Frontal cortex (tissue), 4 donors: Measurements from ENCODE around the gene CBX4. TPM values are rescaled to one million over a fixed set of nuclear protein-coding genes. Genes with fewer than 3 reads are reported as not detected.

Experiments used
- DNase-seq, 2 donors: peaks; one replicate each; pipeline ENCODE4 v3.0.0; 2012; ENCODE audit warnings: low spot score in 2 of 2
- FAIRE-seq: peaks from 2 replicates; lab custom pipeline; 2012; peaks lifted over from hg19 to GRCh38; lab: Jason Lieb, UNC
- total RNA-seq: library from RNA; depleted of rRNA; stranded (reverse); fragments of >200 nt; gene quantifications from one replicate; pipeline ENCODE4 v1.2.3, GENCODE V29; 2014
- donor health status: control.
- donor health status: control.
- donor health status: control.

Gene CBX4
- total RNA-seq, 1 donor from 2014 or later, result 18.3 TPM

DNA sequence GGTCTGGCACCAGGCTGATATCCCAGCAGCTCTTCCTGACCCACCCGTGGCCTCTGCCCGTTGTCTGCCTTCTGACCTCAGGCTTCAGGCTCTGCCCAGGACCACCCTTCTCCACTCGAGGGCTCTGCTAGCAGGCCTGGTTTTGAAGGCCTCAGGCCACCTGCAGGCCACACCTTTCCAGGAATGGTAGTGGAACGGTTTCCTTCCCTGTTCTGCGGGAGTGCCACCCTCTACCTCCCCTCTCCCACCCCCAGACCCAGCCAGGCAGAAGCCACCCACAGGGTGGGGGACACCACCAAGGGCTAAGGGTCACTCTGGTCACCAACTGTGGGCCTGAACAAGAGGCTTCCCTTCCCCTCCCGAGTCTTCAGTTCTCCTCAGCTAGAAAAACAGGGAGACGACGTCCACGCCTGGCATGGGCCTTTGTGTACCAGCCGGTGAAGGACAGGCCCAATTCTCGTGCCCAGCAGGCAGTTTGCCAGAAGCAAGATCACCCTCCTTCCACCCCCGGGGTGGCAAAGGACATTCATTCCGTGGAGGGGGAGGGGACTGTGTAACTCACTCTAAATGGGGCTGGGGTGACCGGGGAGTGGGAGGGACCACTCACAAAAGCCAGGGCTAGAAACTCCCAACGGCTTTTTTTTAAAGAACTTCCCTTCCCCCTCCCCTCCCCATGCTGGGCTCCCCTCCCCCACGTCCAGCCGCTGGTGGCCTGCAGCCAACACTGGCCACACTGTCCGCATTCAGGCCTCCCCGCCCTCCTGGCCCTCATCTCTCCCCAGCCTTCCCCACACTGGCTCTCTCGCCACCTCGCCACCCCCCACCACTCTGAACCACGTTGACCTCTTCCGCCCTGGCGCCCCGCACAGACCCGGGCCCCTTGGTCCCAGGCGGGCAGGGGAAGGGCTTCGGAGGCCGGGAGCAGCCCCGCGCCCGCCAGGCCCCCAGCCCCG is 7.7 kb downstream of the CBX4 start:
- FAIRE-seq (no peak), DNase-seq (peak; percentile 83 to 91)

DNA sequence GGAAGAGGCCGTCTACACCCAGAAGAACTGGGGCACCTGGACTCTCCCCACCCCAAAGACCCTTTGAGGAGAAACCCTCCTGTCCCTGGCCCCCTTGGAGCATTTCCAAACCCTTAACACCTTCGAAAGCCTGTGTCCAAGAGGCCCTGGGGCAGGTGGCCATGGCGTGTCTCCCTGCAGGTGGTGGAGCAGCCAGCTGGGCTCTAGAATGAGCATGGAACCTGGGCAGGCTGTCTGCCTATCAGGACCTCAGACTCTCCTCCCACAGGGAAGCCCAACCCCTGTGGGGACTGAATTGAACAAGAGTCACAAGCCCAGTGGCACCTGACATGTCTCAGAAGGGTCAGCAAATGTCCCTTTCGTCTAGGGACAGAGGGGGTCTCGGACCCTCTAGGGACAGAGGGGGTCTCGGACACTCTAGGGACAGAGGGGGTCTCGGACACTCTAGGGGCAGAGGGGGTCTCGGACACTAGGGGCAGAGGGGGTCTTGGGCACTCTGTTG is 8.4 kb downstream of the CBX4 start:
- no peak for FAIRE-seq
- DNase-seq, result no peak

DNA sequence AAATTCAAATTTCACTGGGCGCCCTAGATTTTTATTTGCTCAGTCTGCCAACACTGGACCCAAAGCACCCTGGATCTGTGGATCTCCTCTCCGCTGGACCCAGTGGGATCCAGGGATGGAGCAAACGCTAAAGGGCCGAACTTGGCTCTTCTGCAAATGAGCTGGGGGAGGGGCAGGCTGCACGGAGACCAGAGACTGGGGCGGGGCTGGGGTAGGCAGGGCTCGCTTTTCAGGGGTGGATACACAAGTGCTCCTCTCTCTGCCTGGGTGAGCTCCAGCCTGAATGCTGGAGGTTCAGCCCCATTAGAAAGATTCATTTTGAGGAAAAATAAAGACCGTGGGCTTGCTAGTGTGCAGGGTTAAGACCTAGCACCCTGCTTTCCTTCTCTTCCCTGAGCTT is 8.9 kb downstream of the CBX4 start:
- FAIRE-seq (no peak), DNase-seq (no peak)

DNA sequence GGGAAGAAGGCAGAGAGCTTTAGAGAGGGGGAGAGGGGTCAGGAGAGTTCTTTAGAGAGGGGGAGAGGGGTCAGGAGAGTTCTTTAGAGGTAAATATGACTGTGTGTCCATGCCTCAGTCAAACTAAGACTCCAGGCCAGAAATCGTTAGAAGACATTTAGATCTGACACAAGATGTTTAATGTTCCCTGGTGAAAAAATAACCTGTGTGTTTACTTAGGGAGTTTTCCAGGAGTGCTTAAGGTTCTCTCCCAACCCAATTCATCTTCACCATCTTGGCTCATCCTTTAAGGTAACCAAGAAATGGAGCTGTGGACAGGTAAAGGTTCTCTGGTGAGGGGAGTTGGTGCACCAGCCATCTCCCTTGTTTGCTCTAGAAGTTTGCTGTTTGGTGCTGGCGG is 9.8 kb downstream of the CBX4 start:
- no peak for DNase-seq
- FAIRE-seq, result no peak

DNA sequence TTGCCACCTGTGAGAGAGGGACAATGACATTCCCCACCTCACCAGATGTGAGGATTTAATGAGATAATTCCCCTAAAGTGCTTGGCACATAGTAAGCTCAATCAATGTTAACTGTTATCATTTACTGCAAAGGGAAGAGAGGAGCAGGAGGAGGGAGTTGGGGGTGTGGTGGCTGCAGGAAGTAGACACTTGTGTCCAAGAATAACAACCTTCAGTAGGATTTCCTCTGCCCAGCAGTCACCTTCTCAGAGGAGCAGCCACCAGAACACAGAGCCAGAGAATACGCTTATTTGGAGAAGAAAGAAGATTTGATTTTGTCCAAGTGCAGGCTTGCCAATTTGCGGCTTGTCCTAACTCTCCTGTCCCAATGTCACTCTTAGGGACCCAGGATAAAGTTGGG is 10.2 kb downstream of the CBX4 start:
- FAIRE-seq (no peak), DNase-seq (no peak)

DNA sequence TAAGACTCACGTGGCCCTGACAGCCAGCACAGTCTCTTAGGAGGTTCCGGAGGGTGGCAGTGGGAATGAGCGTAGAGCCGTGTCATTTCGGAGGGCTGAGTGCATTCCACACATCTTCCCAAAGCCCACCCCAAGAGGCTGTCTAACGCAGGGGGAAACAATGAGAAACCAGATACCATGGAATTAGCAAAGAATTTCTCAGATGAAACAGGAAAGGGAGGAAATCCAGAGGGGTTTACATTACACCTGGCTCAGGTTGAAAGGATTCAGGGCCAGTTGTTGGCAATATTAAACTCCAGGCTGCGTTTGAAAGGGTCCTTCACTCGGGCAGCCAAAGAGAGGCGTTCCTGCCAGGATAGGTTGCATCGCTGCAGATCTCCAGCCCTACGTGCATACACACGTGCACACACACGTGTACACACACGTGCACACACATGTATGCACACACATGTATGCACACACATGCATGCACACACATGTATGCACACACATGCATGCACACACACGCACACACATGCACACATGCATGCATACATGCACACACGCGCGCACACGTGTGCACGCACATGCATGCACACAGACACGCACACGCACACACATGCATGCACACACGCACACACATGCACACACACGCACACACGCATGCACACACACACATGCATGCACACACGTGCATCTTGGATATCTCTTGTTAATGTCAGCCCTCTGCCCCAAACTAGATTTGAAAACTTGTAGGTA is 12.2 kb downstream of the CBX4 start:
- FAIRE-seq (no peak), DNase-seq (no peak)

DNA sequence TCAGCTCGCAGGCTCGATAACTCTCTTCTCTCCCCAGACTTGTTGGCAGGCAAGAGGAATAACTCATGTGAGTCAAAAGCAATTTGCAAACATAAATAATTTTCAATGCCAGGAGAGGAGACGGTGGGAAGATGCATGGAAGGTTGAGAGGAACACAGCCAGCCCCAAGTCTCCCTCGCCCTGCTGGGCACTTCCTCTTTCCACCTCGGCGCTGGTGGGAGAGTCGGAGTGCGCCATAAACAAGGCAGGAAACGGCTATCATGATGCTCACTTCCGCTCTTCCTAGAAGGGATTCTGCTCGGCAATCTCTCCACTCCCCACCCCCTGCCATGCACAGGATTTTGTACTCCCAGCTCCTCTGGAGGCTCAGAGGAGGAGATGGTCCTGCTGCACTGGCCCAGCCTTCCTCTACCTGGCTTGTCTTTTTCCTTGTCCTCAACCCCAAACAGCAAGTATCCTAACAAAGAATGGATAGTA is 13.0 kb downstream of the CBX4 start:
- FAIRE-seq, result no peak
- DNase-seq, result no peak

DNA sequence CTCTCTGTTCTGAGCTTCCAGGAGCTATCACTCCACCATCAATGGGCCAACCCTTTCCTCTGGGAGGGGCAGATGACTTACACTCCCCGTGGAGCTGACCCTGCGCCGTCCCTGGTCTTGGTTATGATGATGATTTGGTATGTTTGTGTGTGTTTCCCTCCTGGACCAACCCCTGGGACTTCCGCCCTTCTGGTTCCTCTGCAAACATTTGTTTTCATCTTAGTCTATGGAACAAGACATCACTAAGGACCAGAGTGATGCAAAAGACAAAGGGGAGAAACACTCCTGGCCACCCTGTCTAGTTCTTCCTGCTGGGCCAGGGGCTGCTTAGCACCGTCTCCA is 13.7 kb downstream of the CBX4 start:
- DNase-seq (no peak), FAIRE-seq (no peak)

DNA sequence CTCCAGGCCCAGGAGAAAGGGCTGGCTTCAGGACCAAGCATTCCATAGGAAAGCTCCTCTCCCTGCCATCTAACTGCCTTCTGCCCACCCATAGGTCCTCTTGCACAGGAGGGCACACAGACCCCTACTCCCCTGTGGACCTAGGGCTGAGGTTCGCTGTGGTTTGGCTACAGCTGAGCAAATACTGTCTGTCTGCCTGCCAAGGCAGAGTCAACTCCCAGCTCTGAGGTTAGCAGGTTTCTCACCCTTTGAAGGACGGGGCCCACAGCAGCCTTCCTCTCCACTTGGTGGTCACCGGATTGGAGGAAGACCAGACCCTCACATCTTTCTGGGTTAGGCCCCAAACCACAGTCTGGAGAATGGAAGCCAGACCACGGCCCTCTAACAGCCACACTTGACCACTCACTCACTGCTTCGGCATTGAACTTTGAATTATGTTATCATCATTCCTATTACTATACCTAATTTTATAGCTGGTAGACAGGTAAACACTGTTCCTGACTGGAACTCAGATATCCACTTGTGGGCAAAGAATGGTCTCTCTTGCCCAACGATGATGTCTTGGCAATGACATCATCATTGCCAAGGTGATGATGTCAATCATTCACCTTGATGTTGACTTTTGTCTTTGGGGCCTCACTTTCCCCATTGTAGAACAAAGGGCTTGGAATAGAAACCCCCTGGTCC is 14.2 kb downstream of the CBX4 start:
- no peak for FAIRE-seq
- DNase-seq, result no peak

DNA sequence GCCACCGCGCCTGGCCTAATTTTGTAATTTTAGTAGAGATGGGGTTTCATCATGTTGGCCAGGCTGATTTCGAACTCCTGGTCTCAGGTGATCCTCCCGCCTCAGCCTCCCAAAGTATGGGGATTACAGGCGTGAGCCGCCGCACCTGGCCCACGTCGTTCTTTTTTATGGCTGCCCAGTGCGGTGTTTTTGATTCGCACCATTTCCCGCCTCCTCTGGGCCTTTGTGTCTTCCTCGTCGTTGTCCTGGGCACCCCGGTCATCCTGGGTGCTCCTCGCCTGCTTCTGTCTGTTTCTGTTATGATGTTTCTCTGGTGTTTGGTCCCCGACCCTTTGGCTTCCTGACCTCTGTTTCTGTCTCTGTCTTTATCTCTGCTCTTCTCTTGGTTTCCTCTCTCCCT is 15.0 kb downstream of the CBX4 start:
- FAIRE-seq (no peak), DNase-seq (no peak)

DNA sequence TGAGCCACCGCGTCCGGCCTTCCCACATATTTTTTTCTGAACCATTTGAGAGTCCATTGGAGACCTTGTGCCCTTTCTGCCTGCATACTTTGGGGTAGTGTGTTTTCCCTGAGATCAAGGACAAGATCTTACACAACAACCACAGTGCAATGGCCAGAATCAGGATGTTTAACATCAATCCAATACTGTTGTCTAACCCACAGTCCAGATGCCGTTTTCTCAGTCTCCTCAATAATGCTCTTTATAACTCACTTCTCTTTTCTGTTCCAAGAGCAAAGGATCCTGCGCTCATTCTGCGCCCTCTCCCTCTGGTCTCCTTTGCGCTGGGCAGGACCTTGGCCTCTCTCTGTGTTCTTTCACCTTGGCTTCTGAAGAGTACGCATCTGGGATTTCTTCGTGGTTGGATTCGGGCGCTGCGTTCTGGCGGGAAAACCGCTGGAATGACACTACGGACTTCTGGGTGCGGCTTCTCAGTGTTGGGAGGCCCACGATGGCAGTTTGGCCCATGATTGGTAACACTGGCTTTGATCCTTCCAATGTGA is 16.6 kb downstream of the CBX4 start:
- DNase-seq, result no peak
- FAIRE-seq, result no peak

DNA sequence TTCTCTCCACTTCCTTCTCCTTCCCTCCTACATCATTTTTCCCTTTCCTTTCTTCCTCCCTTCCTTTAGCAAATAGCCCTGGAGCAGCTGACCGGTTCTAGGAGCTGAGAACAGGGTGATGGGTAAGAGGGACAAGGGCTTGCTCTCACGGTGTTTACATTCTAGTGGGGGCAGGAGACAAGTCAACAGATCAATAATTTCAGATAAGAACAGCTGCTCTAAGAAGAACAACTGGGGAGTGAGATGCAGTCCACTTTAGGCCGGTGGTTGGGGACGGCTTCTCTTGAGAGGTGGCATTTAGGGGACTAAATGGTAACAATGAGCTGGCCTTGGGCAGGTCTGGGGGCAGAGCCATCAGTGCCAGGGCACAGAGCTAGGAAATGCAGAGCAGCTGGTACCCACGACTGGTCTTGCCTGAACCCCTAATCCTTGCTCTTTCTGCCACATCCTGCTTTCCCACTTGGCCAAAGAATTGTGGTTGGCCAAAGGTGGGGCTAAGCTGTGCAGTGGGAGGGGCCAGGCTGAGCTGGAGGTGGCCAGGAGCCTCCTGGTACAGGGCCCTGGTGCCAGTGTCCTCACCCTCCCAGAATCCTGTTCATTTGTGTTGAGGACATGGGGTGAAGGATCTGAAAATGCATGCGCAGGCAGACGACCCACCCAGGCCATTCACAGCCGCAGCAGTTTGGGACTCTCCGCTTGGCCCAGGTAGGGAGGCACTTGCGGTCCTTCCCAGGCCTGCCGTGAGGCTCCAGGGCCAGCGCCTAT is 17.7 kb downstream of the CBX4 start:
- FAIRE-seq (no peak), DNase-seq (no peak)

DNA sequence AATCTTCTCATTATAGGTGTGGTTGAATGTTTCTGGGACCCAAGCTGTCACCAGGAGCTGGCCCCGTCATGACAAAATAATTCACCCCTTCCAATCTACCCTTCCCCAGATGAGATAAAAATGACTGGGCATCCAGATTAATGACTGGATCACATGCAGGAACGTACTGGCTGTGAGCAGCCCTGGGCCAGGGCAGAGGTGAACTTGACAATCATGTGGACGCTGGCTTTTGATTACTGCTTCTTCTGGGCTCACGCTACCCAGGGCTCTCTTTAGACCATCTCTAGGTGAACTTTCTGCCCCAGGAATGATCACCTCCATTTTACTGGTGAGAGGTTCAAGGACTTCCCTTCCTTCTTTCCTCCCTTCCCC is 18.3 kb downstream of the CBX4 start:
- no peak for FAIRE-seq

DNA sequence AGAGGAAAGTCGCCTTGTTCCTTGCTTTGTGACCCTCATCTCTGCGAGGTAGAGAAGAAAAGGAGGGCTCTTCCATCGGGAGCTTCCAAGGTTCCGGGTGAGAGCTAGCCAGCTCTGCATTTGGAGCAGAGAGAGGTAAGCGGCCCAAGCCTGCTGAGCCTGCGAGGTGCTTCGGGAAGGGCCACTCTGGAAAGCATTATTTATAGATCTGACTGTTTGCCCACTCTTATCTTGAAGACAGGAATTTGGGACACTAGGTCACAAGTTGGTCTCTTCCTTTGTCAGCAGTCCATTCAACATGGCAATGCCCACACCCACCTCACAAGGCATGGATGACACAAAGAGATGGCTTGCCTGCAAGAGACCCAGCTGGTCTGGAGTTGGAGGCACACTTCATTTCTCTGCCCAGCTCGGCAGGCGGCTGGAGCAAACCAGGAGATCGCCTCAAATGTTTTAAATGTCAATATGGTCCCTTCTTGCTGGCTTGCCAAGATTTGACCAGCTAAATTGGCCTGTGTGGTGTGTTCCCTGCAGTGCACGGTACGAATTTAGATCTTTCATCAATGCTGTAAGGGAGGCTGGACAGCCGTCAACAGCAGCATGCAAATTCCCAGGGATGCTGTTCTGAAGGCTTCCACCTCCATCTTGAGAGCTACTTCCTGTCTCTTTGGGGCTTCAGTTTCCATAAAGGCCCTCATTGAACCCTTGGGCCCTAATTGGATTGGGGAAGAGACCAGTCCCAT is 19.5 kb downstream of the CBX4 start:
- FAIRE-seq, result no peak
- DNase-seq, result no peak

More for the DNA sequence above, 18.3 kb downstream of the CBX4 start:
- DNase-seq, result no peak

DNA sequence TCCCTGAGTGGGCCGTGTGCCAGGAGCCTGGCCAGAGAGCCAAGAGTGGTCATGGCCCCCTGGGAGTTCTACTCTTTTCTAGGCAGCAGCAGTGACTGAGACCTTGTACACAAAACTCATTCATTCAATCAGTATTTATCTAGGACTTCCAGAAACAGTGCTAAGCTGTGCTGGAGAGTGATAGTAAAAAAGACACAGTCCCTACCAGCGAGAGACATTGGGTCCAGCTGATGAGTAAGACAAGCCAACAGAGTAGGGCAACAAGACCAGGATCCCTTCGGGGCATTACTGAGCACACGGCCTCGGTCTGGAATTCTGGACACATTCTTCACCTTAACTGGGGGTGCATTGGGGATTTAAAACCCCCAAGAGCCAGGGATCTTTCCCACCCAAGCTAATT is 20.2 kb downstream of the CBX4 start:
- FAIRE-seq (no peak), DNase-seq (no peak)

DNA sequence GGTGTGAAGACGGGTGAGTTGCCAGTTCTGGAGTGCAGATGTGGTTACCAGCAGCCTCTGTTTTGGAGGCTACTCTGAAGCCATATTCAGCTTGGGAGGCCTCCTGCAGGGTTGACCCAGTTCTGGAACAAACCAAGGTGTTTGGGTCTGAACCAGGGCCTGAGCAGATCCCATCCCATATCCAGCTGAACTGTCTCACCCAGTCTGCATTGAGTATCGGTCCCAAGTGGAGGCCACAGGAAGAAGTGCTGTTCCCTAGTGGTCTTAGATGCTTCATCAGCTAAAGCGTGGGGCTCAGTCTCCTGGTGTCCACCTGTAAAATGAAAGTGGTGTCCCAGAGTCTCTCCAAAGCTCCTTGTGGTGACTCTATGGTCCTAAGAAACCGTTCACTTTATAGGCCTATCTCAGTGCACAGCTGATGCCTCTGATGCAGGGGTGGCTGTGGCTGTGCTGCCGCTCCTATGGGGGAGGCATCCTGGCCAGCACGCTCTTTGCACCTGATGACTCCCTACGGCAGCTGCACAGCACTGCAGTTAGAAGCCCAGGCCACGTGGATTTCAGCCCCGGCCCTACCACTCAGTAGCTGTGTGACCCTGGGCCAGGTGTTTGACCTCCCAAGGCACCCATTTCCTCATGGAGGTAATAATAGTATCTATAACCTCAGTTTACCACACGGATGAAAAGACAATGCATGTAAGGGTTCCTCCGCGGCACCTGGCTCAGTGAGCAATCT is 21.0 kb downstream of the CBX4 start:
- FAIRE-seq, result no peak
- DNase-seq, result no peak

DNA sequence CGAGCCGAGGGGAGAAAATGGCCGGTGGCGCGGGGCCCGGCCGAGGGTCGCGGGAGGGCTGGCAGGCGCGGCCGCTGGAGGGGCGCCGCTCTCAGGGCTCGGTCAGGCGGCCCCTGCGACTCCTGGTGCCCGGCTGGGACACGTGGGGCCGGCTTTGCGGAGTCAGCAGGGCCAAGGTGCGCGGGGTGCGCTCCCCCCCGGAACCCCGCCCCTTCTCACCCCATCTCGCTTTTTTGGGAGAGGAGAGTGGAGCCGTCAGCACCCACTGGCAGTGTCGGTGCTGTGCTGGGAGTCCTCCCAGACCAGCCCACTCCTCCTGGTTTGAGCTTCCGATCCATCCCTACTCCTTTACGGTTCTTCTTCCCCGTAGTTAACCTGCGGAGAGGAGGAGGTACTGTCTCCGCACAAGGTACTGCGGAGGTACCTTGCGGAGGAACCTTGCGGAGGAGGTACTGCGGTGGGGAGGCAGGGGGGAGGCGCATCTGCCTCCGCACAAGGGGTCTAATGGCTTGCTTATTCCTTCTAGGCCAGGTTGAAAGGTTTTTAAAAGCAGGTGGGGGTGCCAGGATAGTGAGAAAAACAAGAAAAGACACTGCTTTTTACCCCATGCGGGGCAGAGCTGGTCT is 23.3 kb downstream of the CBX4 start:
- DNase-seq, result peak in 1 of 2 donors; percentile 31
- FAIRE-seq, result no peak
